Spinal cord (tissue), 10 donors: ENCODE measurements around the gene NCAM1. TPM values are rescaled to one million over a fixed set of nuclear protein-coding genes. Genes with fewer than 3 reads are reported as not detected.

Source experiments
- DNase-seq, 6 donors: peaks; one replicate each; pipeline versions ENCODE4 v3.0.0 to v3.0.0-alpha.2; 2013 to 2015; ENCODE audit warnings: low spot score in 6 of 6, low read depth in 4 of 6
- H3K27ac ChIP-seq: one replicate; pipeline ENCODE4 v1.5.1; 2013; ENCODE audit warnings: low read depth, low read length, control low read depth
- H3K27me3 ChIP-seq: one replicate; pipeline ENCODE4 v1.6.1; 2013; ENCODE audit warnings: low read length; ENCODE audit not compliant: control insufficient read depth, insufficient read depth
- H3K36me3 ChIP-seq: one replicate; pipeline ENCODE4 v1.6.1; 2013; ENCODE audit warnings: low read length; ENCODE audit not compliant: control insufficient read depth, insufficient read depth
- H3K4me1 ChIP-seq: one replicate; pipeline ENCODE4 v1.6.1; 2013; ENCODE audit warnings: low read length; ENCODE audit not compliant: control insufficient read depth, insufficient read depth
- H3K4me3 ChIP-seq: one replicate; pipeline ENCODE4 v1.5.1; 2013; ENCODE audit warnings: low read depth, low read length, control low read depth
- H3K9me3 ChIP-seq: one replicate; pipeline ENCODE4 v1.6.1; 2013; ENCODE audit warnings: low read length; ENCODE audit not compliant: control insufficient read depth, insufficient read depth
- WGBS: methylation state at CpG from one replicate; pipeline ENCODE4 v1.1.5; 2013; ENCODE audit warnings: missing lambda C conversion rate; ENCODE audit not compliant: insufficient coverage; 5-methylcytosine and 5-hydroxymethylcytosine counted together
- polyA plus RNA-seq, 2 donors: library from polyadenylated mRNA; unstranded; fragments of 120-200 nt; gene quantifications; one replicate each; pipeline ENCODE4 v1.2.1, GENCODE V29; 2013; ENCODE audit not compliant: insufficient read length in 2 of 2
- total RNA-seq, 2 donors: library from RNA; depleted of rRNA in 1 of 2; stranded (reverse); fragments of 120-200 nt in 1 of 2; fragments of >200 nt in 1 of 2; gene quantifications; one replicate each; pipeline versions ENCODE4 v1.2.3 to v1.2.4, GENCODE V29; 2013 to 2014
- donor health status: healthy.

Gene NCAM1
- total and polyA plus RNA-seq, 4 donors = 205 to 523 (median 383) TPM

- H3K4me3 ChIP-seq = no peak overlapping the region
- H3K36me3 ChIP-seq = no peaks in the 10 kb centered on the region
- H3K27ac ChIP-seq = no peak overlapping the region
- H3K27me3 ChIP-seq = no peaks in the 10 kb centered on the region
- no peaks in the 10 kb centered on the region for H3K9me3 ChIP-seq
- no peaks in the 10 kb centered on the region for H3K4me1 ChIP-seq
- no peak for DNase-seq
- WGBS = 47% methylated on average over 2 of the region's 4 CpGs
Observed at GRCh38 chr11:113090716-113091480, 129.7 kb downstream of the NCAM1 start.

- Histone ChIP-seq H3K27me3 (no peaks in the 10 kb centered on the region), H3K36me3 (no peaks in the 10 kb centered on the region), H3K4me3 (no peak overlapping the region), H3K27ac (no peak overlapping the region), H3K9me3 (no peaks in the 10 kb centered on the region), H3K4me1 (no peaks in the 10 kb centered on the region)
- 50% methylated on average over 1 of the region's 1 CpG for WGBS
- peak in 1 of 6 donors; percentile 33 for DNase-seq
Observed at GRCh38 chr11:113091481-113091780, 130.2 kb downstream of the NCAM1 start.

- no peaks in the 10 kb centered on the region for H3K27me3 ChIP-seq
- H3K27ac ChIP-seq = no peak overlapping the region
- no peaks in the 10 kb centered on the region for H3K9me3 ChIP-seq
- no peak for DNase-seq
- H3K36me3 ChIP-seq = no peaks in the 10 kb centered on the region
- WGBS = 92% methylated on average over 1 of the region's 1 CpG
- no peak overlapping the region for H3K4me3 ChIP-seq
- no peaks in the 10 kb centered on the region for H3K4me1 ChIP-seq
Observed at GRCh38 chr11:113096648-113097047, 135.4 kb downstream of the NCAM1 start.

GRCh38 chr11:113103932-113104690, 142.9 kb downstream of the NCAM1 start:
- DNase-seq = peak in 2 of 6 donors; percentile 28 to 68
- WGBS = 45% methylated on average over 3 of the region's 9 CpGs
- no peaks in the 10 kb centered on the region for H3K27me3 ChIP-seq
- H3K36me3 ChIP-seq = no peaks in the 10 kb centered on the region
- no peak overlapping the region for H3K27ac ChIP-seq
- H3K9me3 ChIP-seq = no peaks in the 10 kb centered on the region
- no peak overlapping the region for H3K4me3 ChIP-seq
- H3K4me1 ChIP-seq = no peaks in the 10 kb centered on the region

- Histone ChIP-seq H3K9me3 (no peaks in the 10 kb centered on the region), H3K36me3 (no peaks in the 10 kb centered on the region), H3K27me3 (no peaks in the 10 kb centered on the region), H3K27ac (no peak overlapping the region), H3K4me3 (no peak overlapping the region), H3K4me1 (no peaks in the 10 kb centered on the region)
- WGBS = 48% methylated on average over 2 of the region's 4 CpGs
- no peak for DNase-seq
Observed at GRCh38 chr11:113104691-113105251, 143.6 kb downstream of the NCAM1 start.

- no peak for DNase-seq
- Histone ChIP-seq H3K9me3 (no peaks in the 10 kb centered on the region), H3K4me3 (no peak overlapping the region), H3K36me3 (no peaks in the 10 kb centered on the region), H3K27me3 (no peaks in the 10 kb centered on the region), H3K4me1 (no peaks in the 10 kb centered on the region), H3K27ac (no peak overlapping the region)
- 100% methylated on average over 1 of the region's 2 CpGs for WGBS
Observed at GRCh38 chr11:113105592-113105991, 144.4 kb downstream of the NCAM1 start.

- no peaks in the 10 kb centered on the region for H3K36me3 ChIP-seq
- no peaks in the 10 kb centered on the region for H3K27me3 ChIP-seq
- peak in 1 of 6 donors; percentile 51 for DNase-seq
- H3K9me3 ChIP-seq = no peaks in the 10 kb centered on the region
- no peaks in the 10 kb centered on the region for H3K4me1 ChIP-seq
- 54% methylated on average over 2 of the region's 2 CpGs for WGBS
- no peak overlapping the region for H3K27ac ChIP-seq
- no peak overlapping the region for H3K4me3 ChIP-seq
Observed at GRCh38 chr11:113106507-113106906, 145.3 kb downstream of the NCAM1 start.

- Histone ChIP-seq H3K27ac (no peak overlapping the region), H3K4me3 (no peak overlapping the region), H3K9me3 (no peaks in the 10 kb centered on the region), H3K4me1 (peaks cover 9% of the 10 kb centered on the region), H3K36me3 (no peaks in the 10 kb centered on the region), H3K27me3 (no peaks in the 10 kb centered on the region)
- WGBS = no CpG with 5 or more reads among the region's 1 CpG
- no peak for DNase-seq
Observed at GRCh38 chr11:113110046-113110445, 148.8 kb downstream of the NCAM1 start.

- no peak overlapping the region for H3K4me3 ChIP-seq
- no peaks in the 10 kb centered on the region for H3K27me3 ChIP-seq
- DNase-seq = no peak
- no peaks in the 10 kb centered on the region for H3K36me3 ChIP-seq
- no peak overlapping the region for H3K27ac ChIP-seq
- 83% methylated on average over 2 of the region's 2 CpGs for WGBS
- no peaks in the 10 kb centered on the region for H3K9me3 ChIP-seq
- H3K4me1 ChIP-seq = peaks cover 9% of the 10 kb centered on the region
Observed at GRCh38 chr11:113111156-113111555, 149.9 kb downstream of the NCAM1 start.
